Epidermal melanocyte (primary cell): ENCODE results near the gene THRB.

Experiments used
- DNase-seq: peaks from one replicate; pipeline ENCODE4 v3.0.0; 2011; ENCODE audit warnings: low spot score; ENCODE audit not compliant: insufficient read length

Gene THRB

DNA sequence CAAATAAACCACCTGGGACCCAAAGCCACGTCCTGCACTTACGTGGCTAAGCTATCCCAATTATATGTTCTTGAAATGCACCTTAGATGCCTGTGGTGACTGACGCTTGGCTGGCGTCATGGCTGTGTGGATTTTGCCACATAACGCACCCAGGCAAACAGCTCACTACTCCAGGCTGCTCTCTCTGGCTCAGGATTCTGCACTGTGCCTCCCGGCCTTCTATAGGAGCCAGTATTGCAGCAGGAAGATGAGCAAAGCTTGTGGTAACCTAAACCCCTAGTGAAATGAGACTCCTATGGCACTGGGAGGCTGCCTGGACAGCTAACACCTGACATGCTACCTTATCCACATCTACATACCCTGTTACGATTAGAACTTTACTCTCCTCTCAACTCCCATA lies 179.3 kb downstream of the THRB start:
- no peak for DNase-seq

DNA sequence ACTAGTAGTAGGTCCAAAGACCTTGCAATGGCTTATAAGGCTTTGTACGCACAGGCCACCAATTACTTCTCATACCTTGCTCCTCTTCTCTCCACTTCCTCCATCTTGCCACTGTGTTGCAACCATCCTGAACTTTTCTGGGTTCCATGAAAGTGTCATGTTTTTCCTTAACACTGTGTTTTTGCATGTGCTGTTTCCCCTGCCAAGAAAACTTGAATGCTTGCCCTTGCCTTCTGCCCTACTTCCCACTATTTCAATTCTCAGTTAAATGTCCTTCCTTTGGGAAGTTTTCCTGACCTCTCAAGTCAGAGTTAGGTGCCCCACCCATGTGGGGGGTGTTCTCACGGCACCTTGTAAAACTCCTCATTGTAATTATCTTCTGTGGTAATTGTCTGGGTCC lies 182.8 kb downstream of the THRB start:
- no peak for DNase-seq

DNA sequence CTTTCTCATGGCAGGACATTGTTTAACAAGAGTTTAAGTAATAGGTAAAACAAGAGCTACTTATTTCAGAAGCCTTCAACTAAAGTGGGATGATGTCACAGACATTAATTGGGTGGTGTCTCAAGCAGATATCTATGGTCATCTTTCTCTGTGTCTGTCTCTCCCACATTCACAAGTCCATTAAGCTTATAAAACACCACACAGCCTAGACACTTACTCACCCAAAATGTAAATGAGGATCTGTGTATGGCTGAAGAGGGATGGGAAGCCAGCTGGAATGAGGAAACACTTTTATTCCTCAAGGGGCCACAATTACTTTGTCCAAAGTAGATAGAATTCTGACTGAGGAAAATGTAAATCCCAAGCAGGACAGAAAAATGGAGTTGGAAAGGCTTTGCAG lies 183.8 kb downstream of the THRB start:
- DNase-seq, result no peak

DNA sequence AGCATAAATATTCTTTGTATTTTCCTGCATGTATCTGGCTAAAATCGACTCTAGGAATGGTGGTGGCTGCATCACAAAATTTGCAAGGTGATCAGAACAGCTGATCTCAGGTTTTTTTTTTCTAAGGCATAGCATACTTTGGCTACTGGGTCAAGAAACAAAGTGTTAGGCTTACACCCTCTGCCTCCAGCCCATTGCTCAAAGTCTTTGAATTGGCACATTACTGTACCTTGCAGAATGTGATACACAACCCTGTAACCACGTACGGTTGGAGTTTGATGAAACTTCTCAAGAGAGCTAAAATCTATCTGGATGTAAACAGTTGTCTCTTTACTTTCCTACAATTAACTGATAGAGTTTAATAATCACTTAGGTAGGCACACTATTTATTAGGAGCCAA lies 188.1 kb downstream of the THRB start:
- DNase-seq, result no peak

DNA sequence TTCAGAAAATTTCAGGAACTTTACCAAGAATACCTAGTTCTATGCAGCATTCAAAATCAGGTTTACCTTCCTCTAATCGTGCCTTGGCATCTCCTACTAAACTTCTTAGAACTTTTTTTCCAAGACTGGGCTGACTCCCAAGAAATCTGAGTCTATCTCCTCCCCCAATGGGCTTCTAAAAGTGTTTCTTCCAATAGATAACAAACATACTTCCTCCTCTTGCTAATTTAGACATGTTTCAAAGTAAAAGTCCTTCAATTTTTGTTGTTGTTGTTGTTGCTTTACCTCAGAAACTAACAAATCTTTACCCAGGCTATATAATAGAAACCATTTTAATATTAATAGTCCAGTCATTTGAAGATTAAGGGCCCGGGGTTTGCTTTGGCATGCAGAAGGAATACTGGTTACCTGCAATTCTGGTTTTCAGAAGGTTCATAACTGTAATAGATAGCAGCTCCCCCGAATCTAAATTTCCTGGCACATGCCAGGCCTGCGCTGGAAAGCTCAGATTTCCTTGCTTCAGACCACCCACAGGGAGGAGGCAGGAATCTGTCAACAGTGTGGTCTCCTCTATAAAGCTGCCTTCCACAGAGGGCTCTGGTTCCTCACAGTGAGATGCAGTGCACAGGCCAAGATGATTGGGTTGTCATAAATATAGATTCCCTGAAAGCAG lies 188.7 kb downstream of the THRB start:
- no peak for DNase-seq

DNA sequence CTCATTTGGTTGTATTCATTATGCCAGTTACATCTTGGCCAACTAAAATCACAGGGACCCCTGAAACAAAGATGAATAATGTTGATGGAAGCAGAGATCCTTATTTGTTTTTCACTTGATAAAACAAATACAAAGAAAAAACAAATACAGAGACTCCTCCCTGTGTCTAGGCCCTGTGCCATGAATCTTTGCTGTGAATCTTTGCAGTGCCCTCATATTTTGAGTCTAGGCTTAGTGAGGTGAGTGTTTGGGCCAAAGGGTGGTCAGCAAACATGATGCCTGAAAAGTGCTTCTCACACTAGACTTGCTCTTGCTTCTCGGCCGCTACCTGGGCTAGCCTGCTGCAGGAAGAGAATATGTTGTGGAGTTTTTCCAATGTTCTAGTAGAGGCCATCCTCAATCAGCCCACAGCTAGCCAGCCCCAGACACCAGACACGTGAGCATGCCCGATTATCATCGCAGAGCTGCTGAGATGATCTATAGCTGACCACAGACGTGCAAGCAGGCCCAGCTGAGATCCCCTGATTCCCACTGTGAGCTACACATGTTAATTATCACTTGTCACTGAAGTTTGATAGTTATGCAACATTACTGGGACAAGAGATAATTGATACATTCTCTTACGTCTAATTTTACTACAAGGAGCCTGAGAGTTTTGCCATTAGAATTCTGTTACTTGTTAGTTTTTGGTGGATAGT lies 191.4 kb downstream of the THRB start:
- DNase-seq, result no peak

DNA sequence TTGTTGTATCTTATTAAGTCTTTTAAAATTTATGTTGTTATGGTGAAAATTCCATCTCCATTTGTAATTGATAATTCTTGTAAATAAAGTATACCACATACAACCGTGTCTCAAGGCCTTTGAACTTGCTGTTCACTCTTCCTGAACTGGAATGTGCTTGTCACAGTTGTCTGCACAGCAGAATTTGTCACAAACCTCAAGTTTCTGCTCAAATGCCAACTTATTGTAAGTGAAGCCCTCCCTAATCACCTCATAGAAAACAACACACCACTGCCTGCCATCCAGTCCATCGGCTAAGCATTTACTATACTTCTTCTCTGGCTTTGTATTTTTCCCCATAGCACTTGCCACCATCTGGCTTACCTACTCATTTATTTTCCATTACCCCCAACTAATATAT lies 192.3 kb downstream of the THRB start:
- DNase-seq, result no peak

DNA sequence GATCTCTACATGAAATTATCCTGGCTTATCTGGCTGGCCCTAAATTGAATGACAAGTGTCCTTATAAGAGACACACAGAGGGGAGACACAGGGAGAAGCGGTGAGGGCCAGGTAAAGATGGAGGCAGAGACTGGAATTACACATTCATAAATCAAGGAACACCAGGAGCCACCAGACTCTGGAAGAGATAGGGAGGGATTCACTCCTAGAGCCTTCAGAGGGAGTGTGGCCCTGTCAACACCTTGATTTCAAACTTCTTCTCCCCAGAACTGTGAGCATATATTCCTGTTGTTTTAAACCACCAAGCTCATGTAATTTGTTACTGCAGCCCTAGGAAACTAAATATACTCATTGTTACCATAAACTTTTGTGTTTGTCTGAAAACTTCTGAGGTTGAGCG lies 193.7 kb downstream of the THRB start:
- DNase-seq, result no peak

DNA sequence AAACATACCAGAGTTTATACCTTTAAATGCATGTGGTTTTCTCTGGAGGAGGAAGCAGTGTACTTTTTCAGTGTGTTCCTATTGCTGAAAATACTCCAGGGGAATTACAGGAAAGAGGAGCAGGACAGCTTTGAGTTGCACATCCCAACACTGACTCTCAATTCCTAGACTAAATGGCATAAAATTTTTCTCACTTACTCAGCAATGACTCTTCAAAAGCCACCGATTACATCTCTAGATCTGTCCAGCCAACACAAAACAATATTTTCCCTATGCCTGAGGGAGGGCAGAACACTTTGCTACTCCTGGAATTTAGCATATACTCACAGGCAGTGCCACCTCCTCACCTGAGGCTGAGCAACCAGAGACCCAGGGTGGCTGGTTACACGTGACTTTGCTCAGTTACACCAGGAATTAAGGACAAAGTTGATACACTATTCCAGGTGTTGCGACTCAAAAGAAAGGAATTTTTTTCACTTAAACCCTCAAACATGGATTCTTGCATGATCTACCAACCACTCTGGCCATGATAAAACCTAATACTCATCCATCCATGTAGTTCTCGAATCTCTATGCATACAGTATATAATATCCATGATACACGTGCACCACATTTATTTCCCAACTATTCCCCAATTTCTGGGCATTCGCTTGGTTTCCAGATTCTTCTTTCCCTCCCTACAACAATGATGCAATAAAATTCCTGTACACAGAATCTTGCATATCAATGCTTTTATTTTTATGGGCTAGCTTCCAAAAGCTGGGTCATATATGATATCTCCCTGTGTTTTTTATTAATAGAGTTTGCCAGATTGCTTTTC lies 194.6 kb downstream of the THRB start:
- no peak for DNase-seq

DNA sequence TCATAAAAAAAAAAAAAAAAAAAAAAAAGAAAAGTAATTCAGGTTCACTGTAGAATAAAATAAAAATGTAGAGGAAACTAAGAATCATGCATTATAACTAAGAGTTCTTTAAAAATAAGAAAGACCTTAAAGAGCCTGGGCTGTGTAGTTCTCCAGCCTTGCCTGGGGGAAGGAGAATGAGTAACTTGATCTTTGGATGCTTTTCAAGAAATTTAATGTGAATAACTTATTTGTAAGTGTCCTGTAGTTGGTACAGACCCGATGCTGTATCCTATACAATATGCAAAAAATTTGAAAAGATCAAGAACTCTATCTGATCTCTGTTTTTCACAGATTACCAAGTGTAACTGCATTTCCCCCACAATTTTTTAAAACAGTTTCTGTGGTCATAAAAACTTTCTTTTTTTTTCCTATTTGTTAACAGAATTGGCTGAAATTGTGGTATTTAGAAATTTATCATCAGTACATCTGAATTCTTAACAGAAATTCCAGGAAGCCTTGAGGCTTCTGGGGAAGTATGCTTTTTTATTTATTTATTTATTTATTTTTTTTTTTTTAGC lies 195.3 kb downstream of the THRB start:
- no peak for DNase-seq

DNA sequence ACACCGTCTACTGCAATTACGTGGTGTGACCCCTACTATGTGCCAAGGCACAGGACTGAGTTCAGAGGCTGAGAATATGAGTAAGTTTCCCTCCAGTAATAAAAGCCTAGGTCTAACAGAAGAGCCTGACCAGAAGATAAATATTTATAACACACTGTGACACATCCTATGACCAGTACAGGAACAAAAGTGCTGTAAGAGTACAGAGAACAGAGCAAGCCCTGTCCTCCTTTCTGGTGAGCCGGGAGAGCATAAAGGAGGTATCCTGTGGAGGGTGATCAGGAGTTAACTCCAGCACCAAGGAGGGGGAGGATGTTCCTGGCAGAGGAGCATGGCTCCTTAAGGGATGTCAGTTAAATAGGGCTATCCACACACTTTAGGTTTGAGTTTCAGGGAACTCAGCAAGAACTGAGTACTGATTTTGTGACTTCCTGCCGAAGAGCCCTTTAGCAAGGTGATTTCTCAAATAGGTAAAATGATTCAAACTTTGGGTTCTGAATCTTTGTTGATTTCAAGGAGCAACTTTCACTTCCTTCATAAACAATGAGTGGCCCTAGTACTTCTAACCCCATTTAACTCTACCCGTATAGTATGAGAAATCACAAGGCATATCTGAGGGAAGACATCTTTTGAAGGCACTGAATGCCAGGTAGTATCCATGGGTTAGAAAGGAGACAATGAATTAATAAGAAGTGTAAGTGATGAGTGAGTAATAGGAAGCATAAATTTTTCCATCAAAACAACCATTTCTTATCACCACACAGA lies 198.0 kb downstream of the THRB start:
- no peak for DNase-seq

DNA sequence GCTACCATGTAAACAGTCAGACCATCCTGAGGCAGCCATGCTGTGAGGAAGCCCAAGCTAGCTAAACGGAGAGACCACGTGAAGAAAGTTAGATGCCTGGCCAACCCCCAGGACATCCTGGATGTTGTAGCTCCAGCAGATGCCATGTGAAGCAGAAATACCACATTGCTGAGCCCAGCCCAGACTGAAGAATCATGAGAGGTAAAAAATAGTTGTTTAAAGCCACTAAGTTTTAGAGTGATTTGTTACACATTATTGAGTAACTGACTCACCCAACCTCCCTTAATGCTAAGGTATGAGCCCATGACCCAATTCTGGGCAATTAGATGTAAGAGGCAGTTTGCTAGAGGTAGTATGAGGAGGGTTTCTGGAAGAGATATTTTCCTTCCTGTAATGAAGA lies 200.5 kb downstream of the THRB start:
- no peak for DNase-seq

DNA sequence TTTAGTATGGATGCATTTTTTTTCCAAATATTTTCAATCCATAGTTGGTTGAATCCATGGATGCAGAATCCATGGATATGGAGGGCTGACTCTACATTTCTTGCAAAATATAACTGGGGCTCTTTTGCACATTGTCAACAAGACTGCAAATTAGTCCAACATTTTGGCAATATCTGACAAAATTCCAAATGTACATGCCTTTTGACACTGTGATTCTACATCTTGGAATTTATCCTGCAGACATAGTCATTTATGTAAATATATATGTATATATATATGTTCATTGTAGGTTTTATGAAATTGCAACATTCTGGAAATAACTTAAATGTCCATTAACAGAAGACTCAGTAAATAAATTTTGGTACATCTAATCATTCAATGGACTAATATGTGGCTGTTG lies 203.0 kb downstream of the THRB start:
- DNase-seq, result no peak

DNA sequence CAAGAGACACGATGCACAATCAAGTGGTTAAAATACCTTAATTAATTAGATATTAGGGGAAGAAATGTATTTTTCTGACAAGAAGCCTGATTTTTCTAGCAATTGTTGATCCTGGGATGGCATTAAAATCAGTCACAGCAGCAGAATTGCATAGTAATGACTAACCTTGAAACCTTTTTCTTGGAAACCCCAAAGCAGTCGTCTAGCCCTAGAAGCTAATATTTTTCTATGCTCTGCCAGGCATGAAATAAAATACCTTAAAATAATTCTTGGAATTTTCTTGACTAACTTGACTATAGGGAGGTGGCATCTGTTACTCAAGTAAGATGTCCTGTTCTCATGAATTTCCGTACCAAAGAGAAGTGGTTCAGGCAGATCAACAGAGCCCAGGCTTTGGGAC lies 204.1 kb downstream of the THRB start:
- no peak for DNase-seq

DNA sequence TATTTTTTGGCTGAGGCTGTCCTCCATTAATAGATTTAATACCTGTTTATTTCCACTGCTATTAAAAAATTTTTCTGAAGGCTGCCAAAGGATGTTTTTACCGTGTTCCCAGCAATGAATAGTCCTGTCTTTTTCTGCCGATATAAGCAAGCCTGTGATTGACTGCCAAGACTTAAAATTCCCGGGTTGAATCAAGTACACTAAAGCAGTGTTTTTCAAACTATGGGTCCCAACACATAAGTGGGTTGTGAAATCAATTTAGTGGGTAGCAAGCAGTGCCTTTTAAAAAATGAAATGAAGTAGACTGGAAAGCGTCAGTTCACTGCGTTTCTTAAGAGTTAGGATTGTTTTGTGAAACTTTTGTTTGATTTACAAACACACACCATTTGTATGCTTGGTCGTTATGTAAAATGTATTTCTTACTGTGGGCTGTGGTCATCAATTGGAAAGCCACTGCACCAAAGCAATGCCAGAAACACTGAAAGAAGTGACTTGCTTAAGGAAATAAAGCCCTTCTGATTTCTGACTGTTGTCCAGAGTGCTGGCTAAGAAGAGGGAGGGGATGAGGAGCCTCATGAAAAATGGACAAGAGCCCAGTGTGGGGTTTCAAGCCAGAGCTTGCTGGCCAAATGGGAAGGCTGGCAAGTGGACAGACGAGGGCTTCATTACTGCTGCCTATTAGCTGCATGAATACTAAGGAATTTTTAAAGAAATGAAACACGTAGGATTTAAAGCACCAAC lies 206.0 kb downstream of the THRB start:
- no peak for DNase-seq

DNA sequence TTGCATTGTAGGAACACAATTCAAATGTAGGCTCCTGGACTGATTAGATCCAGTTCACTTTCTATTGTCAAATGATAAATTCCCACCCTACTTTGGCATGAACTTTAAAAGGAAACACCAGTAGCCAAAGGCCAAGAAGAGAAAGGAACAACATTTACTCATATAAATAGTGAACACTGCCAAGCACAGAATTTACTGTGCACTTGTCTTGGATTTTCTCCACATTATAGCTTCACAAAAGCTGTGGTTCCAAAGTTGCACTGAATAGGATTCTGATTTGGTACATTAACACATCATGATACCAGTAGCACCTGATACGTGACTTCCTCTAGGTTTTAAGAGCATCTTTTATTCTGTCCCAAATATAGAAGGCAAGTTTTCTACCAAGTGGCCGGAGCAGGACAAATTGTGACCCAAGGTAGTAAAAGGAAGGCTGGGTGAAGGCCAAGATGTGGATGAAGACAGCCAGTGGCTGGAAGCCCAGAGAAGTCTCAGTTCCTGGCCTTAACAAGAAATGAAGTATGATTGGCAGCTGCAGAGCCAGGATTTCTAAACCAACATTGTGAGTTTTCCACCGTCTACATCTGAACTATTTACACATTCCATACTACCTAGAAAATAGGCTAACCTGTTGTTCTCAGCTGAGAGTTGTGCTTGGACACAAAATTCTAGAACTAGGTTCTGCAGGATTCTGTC lies 206.7 kb downstream of the THRB start:
- no peak for DNase-seq

DNA sequence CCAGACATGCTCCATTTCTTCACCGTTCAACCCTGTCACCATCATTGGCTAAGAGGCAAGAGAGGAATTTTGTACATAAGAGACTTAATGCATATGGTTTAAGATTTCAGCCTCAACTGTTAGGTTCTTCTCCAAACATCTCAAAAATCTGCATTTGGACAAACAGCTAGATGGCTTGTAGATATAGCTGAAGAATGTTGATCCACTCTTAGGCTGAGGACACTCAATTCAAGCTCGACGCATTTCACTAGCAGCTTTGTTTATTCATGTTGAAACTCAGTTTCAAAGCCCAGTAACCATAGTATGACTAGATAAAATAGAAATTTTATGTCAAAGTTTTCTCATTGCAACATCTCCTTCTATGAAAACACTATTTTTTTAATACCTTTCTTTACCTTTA lies 208.2 kb downstream of the THRB start:
- no peak for DNase-seq

DNA sequence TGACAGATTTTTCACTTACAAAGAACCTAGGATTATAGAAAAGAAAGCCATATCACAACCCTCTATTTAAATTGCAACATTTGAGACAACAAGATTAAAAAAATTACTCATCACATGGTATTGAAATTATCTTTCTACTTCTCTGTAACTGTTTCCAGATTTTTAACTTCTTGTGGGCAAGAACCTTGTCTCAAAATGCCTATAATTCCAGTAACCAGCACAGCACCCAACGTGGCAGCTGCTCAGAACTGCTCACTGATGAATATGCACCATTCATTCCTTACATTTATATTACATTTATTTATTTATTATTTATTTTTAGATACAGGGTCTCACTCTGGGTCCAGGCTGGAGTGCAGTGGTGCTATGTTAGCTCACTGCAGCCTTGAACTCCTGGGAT lies 216.1 kb downstream of the THRB start:
- DNase-seq, result no peak

DNA sequence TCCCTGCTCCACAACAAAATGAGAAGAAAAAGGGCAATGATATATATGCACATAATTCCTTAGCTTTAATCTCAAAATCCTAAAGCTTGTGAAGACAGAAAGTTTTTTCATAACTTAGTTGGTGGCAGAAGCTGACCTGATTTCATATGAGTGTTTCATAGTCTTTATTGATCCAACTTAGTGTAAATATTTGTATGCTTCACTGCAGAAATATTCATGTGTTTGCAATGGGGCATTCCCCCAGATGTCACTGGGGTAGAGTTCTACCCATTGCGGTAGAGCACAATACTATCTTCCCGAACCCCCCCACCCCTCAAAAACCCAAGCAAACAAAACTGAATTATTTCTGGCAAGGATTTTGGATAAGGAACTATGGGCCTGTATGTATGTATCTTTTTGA lies 221.2 kb downstream of the THRB start:
- no peak for DNase-seq

DNA sequence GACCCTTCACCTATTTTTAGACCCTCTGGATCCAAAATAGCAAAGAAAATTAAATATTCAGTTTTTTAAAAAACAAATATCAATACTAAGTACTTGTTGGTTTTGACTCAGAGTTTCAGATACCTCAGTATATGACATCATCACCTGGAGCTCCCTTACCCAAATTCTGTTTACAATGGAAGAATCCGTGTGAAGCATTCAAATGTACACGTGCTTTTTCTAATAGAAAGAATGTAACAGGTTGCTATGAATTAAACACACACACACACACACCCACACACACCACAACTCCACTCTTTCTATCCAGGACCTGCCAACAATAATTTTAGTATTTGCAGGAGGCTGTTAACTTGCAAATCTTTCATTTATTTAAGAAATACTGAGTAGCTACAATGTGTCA lies 221.8 kb downstream of the THRB start:
- DNase-seq, result no peak
